Right cardiac atrium (tissue), 5 donors: ENCODE results near the gene TDRD9. TPM values are rescaled to one million over a fixed set of nuclear protein-coding genes. Genes with fewer than 3 reads are reported as not detected.

Experiments used
- ATAC-seq, 2 donors: fragments of 200-7000 bp; cut with Tn5 transposase; one replicate each; pipeline versions ENCODE4 v1.8.0 to v1.9.1; 2020; ENCODE audit warnings: moderate library complexity in 2 of 2, mild to moderate bottlenecking in 1 of 2
- DNase-seq, 3 donors: peaks; one replicate each; pipeline ENCODE4 v3.0.0-alpha.2; 2020
- H3K27ac ChIP-seq: one replicate; pipeline ENCODE4 v1.5.1; 2013; ENCODE audit warnings: mild to moderate bottlenecking, low read length, control low read depth, moderate library complexity
- H3K27me3 ChIP-seq: one replicate; pipeline ENCODE4 v1.6.1; 2013; ENCODE audit not compliant: control insufficient read depth, insufficient read depth
- H3K4me1 ChIP-seq: one replicate; pipeline ENCODE4 v1.6.1; 2013; ENCODE audit warnings: low read length; ENCODE audit not compliant: control insufficient read depth, insufficient read depth
- H3K4me3 ChIP-seq: one replicate; pipeline ENCODE4 v1.5.1; 2013; ENCODE audit warnings: low read length, control low read depth
- H3K9me3 ChIP-seq: one replicate; pipeline ENCODE4 v1.6.1; 2013; ENCODE audit warnings: low read length; ENCODE audit not compliant: control insufficient read depth
- WGBS: extraction: QIAGEN DNeasy Blood & Tissue Kit; methylation state at CpG from one replicate; pipeline ENCODE4 v1.1.7; 2013; 5-methylcytosine and 5-hydroxymethylcytosine counted together
- intact Hi-C, 4 donors: fragments of 100-400 bp; cut with DNase I; formaldehyde crosslinking; loops; one replicate each; pipeline versions ENCODE4 v1.11.0 to v1.14.0; 2022 to 2023
- long read RNA-seq, 4 donors: library from polyadenylated mRNA; unstranded; transcript quantifications; one replicate each; pipeline ENCODE4 v2.0.0, GENCODE V29; 2020 to 2021
- polyA plus RNA-seq: library from polyadenylated mRNA; stranded (reverse); fragments of 200-250 nt; gene quantifications from one replicate; pipeline ENCODE4 v1.2.3, GENCODE V29; 2013
- total RNA-seq, 4 donors: library from RNA; stranded (reverse); fragmentation: NEBNext Ultra II Directional; extraction: Animal tissue kit (Norgen Biotek cat#: 25700); gene quantifications; one replicate each; pipeline ENCODE4 v1.2.1, GENCODE V29; 2021
- donor health status: healthy with polysubstance abuse.
- donor health status: DM: no; HTN: yes; CAD: no.
- donor health status: DM: no; HTN: no; CAD: no.
- donor health status: DM: no; HTN: yes; CAD: no; lungs with severe emphysema.
- donor health status: DM: yes; HTN: yes; CAD: no.

The TDRD9 gene, protein sequence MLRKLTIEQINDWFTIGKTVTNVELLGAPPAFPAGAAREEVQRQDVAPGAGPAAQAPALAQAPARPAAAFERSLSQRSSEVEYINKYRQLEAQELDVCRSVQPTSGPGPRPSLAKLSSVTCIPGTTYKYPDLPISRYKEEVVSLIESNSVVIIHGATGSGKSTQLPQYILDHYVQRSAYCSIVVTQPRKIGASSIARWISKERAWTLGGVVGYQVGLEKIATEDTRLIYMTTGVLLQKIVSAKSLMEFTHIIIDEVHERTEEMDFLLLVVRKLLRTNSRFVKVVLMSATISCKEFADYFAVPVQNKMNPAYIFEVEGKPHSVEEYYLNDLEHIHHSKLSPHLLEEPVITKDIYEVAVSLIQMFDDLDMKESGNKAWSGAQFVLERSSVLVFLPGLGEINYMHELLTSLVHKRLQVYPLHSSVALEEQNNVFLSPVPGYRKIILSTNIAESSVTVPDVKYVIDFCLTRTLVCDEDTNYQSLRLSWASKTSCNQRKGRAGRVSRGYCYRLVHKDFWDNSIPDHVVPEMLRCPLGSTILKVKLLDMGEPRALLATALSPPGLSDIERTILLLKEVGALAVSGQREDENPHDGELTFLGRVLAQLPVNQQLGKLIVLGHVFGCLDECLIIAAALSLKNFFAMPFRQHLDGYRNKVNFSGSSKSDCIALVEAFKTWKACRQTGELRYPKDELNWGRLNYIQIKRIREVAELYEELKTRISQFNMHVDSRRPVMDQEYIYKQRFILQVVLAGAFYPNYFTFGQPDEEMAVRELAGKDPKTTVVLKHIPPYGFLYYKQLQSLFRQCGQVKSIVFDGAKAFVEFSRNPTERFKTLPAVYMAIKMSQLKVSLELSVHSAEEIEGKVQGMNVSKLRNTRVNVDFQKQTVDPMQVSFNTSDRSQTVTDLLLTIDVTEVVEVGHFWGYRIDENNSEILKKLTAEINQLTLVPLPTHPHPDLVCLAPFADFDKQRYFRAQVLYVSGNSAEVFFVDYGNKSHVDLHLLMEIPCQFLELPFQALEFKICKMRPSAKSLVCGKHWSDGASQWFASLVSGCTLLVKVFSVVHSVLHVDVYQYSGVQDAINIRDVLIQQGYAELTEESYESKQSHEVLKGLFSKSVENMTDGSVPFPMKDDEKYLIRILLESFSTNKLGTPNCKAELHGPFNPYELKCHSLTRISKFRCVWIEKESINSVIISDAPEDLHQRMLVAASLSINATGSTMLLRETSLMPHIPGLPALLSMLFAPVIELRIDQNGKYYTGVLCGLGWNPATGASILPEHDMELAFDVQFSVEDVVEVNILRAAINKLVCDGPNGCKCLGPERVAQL (N-terminal part only)
- total RNA-seq (10 to 100 TPM in 2 of 4 donors, 1 to 10 TPM in 2; 8.3 to 20.2 (median 12.9) TPM), polyA plus RNA-seq (10.7 TPM)
- long read RNA-seq, donor 1, full-length matches to known transcripts: 13 of 17 reads
- long read RNA-seq, donor 1, partial matches to known transcripts: 1 of 17 reads
- long read RNA-seq, donor 1, other reads (novel, unspliced or antisense): 3 of 17 reads
- long read RNA-seq, donor 2, partial matches to known transcripts: 0 of 5 reads
- long read RNA-seq, donor 2, other reads (novel, unspliced or antisense): 1 of 5 reads
- long read RNA-seq, donor 3, partial matches to known transcripts: 1 of 8 reads
- long read RNA-seq, donor 3, other reads (novel, unspliced or antisense): 1 of 8 reads
- long read RNA-seq, donor 4, full-length matches to known transcripts: 1 of 1 reads
- long read RNA-seq, donor 4, partial matches to known transcripts: 0 of 1 reads
- long read RNA-seq, donor 4, other reads (novel, unspliced or antisense): 0 of 1 reads

GRCh38 chr14:103928011-103928890, at the start of gene TDRD9:
TSS of gene TDRD9 (plus strand) at chr14:103928456. CDS start at chr14:103928510, 54 bp downstream.
- H3K27me3 ChIP-seq: no peaks in the 10 kb centered on the region
- H3K9me3 ChIP-seq: no peaks in the 10 kb centered on the region
- no peak for ATAC-seq
- DNase-seq: no peak
- intact Hi-C loops: no loop called here
- no peaks in the 10 kb centered on the region for H3K4me1 ChIP-seq
- no peak within 1 kb of the TSS for H3K4me3 ChIP-seq
- no peak within 1 kb of the TSS for H3K27ac ChIP-seq
- WGBS: 61% methylated on average over 97 of the region's 97 CpGs

GRCh38 chr14:103879118-103879569, 49.1 kb upstream of the TDRD9 start:
- intact Hi-C loops: no loop called here
- WGBS: 76% methylated on average over 16 of the region's 16 CpGs
- Histone ChIP-seq H3K27me3 (no peaks in the 10 kb centered on the region), H3K27ac (peak overlapping the region; percentile 45), H3K4me3 (no peak overlapping the region), H3K9me3 (no peaks in the 10 kb centered on the region), H3K4me1 (peaks cover 17% of the 10 kb centered on the region)
- ATAC-seq (no peak), DNase-seq (no peak)

- Histone ChIP-seq H3K9me3 (no peaks in the 10 kb centered on the region), H3K27me3 (no peaks in the 10 kb centered on the region), H3K4me1 (peaks cover 17% of the 10 kb centered on the region), H3K27ac (peak overlapping the region; percentile 45), H3K4me3 (peak overlapping the region; percentile 2)
- WGBS: 25% methylated on average over 34 of the region's 34 CpGs
- DNase-seq (peak; percentile 52 to 83 (median 83)), ATAC-seq (peak; percentile 76 to 78)
- intact Hi-C loops: no loop called here
Observed at GRCh38 chr14:103879570-103880347, 48.5 kb upstream of the TDRD9 start.

DNA sequence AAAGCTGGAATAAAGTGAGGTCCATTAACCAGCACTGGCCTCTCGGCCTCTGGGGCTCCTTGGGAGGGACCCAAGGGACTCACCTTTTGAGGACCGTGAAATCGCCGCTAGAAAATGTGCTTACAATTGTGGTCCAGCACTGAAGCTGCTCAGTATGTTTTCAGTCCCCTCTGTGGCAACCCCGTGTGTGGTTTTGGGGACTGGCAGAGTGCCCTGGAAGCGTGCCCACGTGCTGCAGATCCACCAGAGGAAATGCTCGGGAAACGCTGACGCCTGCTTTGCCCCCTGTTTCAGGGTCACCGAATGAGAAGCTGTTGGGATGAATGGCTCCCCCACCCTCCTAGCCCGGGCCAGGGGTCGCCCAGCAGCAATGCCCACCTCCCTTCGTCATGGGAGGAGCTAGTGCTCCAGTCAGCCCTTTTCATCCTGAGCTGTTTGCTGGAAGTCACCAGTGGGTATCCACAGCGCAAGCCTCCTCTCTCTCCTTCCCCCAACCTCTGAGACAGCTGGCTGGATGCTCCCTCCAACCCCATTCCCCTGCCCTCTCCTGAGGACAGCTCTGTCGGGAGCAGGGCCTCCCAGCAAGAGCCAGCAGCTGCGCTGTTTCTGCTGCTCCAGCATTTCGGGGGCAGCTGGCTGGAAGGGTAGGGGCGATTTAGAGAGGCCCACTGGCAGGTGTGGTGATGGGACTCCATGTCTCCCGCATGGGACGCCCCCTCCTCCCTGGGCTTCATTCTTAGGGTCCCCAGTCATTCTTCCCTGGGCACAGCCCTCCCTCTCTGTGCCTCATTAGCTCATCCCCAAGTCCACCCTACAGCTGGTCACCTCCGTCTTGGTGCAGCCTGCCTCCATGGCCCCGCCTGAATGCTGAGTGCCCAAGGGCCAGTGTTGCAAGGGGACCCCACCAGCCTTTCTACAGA, 47.6 kb upstream of the TDRD9 start:
- peak; percentile 88 to 95 (median 95) for DNase-seq
- peaks cover 17% of the 10 kb centered on the region for H3K4me1 ChIP-seq
- peak; percentile 59 to 77 for ATAC-seq
- H3K27me3 ChIP-seq: no peaks in the 10 kb centered on the region
- 24% methylated on average over 23 of the region's 23 CpGs for WGBS
- no peaks in the 10 kb centered on the region for H3K9me3 ChIP-seq
- peak overlapping the region; percentile 2 for H3K4me3 ChIP-seq
- H3K27ac ChIP-seq: peak overlapping the region; percentile 45
- intact Hi-C loops: no loop called here

- H3K27ac ChIP-seq: peak overlapping the region; percentile 45
- H3K4me1 ChIP-seq: peaks cover 17% of the 10 kb centered on the region
- no peak overlapping the region for H3K4me3 ChIP-seq
- H3K27me3 ChIP-seq: no peaks in the 10 kb centered on the region
- 51% methylated on average over 31 of the region's 31 CpGs for WGBS
- DNase-seq (peak; percentile 59 to 79 (median 78)), ATAC-seq (peak; percentile 50 to 75)
- intact Hi-C loops: no loop called here
- H3K9me3 ChIP-seq: no peaks in the 10 kb centered on the region
Observed at GRCh38 chr14:103881268-103882201, 46.7 kb upstream of the TDRD9 start.

DNA sequence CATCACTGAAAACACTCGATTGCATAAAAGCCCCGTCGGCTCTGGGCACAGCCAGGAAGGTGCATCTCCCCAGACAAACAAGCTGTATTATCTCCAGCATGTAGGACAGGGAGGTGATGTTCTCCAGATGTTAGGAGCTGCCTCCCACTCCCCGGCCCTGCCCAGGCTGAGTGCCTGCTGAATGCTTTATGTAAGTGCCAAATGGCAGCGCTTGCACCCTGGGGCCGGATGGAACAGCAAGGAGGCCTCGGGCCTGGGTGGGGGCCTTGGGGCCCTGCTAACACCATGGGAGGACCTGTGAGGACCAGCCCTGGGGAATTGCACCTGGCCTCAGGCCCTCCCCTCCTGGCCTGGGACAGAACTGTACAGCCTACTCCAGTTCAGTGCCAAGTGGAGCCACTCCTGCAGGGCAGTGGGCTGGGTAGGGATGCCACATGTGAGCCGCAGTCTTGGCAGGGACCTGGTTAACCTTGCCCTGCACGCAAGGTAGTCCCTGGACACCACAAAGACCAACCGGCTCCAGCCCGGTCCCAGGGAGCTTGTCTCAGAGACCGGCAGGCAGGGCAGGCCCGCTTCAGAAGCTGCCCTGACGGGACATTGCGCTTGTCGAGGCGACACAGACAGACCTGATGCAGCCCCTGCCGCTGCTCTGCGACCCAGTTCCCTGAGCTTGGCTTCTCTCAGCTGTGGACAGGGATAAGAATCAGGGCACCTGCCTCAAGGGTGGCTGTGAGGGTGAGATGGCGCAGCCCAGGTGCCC, 45.6 kb upstream of the TDRD9 start:
- H3K9me3 ChIP-seq: no peaks in the 10 kb centered on the region
- no peak overlapping the region for H3K4me3 ChIP-seq
- 81% methylated on average over 20 of the region's 20 CpGs for WGBS
- intact Hi-C loops: no loop called here
- DNase-seq (peak in 1 of 3 donors; percentile 54), ATAC-seq (no peak)
- no peaks in the 10 kb centered on the region for H3K27me3 ChIP-seq
- H3K27ac ChIP-seq: no peak overlapping the region
- peaks cover 17% of the 10 kb centered on the region for H3K4me1 ChIP-seq

- 85% methylated on average over 3 of the region's 3 CpGs for WGBS
- Histone ChIP-seq H3K27me3 (no peaks in the 10 kb centered on the region), H3K27ac (no peak overlapping the region), H3K4me1 (peaks cover 17% of the 10 kb centered on the region), H3K9me3 (no peaks in the 10 kb centered on the region), H3K4me3 (no peak overlapping the region)
- intact Hi-C loops: no loop called here
- DNase-seq (no peak), ATAC-seq (no peak)
Observed at GRCh38 chr14:103883263-103883523, 45.1 kb upstream of the TDRD9 start.
